NCI-H1436 treated with DMSO at 0.1 percent for 48 hours (cell line): Measurements from ENCODE around the gene CXCL16.
"Not testable (repeated sequence)": the region's sequence is repeated elsewhere in the genome, so short reads cannot be mapped to it uniquely, and the experiment has no call there.

Source experiments
- DNase-seq: peaks from one replicate; lab custom pipeline; 2025; lab: John Stamatoyannopoulos, UW

Gene CXCL16

DNA sequence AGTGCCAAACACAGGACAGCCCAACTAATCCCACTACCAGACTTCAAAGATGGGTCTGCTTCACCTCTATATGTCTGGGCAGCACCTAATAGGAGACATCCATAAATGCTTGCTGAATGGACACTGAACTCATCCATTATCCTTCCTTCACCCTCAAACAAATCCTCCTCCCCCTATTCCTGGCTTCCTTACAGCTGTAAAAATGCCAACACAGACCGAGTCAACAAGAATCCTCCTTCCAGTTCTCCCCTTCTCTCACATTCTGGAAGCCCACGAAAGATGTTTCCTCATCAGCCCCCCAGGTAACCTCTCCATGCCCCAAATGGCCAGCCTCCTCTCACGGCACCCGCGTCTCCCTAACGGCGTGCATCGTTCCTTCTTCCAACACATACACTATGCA lies 48.0 kb downstream of the CXCL16 start:
- no peak for DNase-seq

DNA sequence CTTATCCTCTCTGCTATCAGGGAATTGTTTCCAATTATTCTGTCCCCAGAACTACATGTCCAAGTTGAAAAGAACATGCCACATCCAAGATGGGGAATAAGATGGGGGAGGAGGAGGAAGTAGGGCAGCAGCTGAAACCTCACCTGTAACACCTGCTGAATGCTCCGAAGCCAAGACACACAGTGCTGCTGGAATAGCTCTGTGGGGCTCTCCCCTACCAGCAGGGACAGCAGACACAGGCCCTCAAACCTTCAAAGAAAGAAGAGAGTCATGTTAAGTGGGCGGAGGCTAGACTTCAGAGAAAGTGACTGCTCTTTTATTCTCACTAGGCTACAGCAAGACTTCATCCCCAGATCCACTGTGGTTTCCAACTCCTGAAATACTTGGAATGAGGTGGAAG lies 49.0 kb downstream of the CXCL16 start:
- DNase-seq: no peak

DNA sequence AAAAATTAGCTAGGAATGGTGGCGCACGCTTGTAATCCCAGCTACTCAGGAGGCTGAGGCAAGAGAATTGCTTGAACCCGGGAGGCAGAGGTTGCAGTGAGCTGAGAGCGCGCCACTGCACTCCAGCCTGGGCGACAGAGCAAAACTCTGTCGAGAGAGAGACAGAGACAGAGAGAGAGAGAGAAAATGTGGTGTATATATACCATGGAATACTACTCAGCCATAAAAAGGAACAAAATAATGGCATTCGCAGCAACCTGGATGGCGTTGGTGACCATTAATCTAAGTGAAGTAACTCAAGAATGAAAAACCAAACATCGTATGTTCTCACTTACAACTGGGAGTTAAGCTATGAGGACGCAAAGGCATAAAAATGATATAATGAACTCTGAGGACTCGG lies 49.9 kb downstream of the CXCL16 start:
- not testable (repeated sequence) for DNase-seq

DNA sequence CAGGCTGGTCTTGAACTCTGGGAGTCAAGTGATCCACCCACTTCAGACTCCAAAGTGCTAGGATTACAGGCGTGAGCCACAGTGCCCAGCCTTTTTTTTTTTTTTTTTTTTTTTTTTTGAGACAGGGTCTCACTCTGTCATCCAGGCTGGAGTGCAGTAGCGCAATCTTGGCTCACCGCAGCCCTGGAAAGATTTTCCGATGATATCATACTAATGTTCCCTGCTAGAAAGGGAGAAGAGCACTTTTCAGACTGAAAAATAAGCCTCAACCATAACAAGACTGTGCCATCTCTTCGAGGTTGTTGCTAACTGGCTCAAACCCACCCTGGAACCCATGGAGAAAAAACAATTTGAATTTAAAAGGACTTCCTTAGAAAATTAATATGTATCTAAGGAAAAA lies 56.0 kb downstream of the CXCL16 start:
- not testable (repeated sequence) for DNase-seq
